Lower lobe of right lung (tissue), 2 donors: ENCODE results near the gene HAUS2. TPM values are rescaled to one million over a fixed set of nuclear protein-coding genes. Genes with fewer than 3 reads are reported as not detected.
"Not testable (repeated sequence)": the region's sequence is repeated elsewhere in the genome, so short reads cannot be mapped to it uniquely, and the experiment has no call there.

Experiments
- ATAC-seq, 2 donors: fragments of 200-7000 bp; cut with Tn5 transposase; one replicate each; pipeline ENCODE4 v1.9.1; 2020 to 2022; ENCODE audit warnings: mild to moderate bottlenecking in 2 of 2, moderate library complexity in 2 of 2
- DNase-seq: peaks from one replicate; pipeline ENCODE4 v3.0.0-alpha.2; 2020
- H3K27ac ChIP-seq: fragments of 200-600 bp; one replicate; pipeline ENCODE4 v1.8.0; 2022
- H3K27me3 ChIP-seq: fragments of 200-600 bp; one replicate; pipeline ENCODE4 v1.8.0; 2022; ENCODE audit warnings: low read depth
- H3K36me3 ChIP-seq: fragments of 200-600 bp; one replicate; pipeline ENCODE4 v1.8.0; 2022; ENCODE audit warnings: mild to moderate bottlenecking
- H3K4me1 ChIP-seq: fragments of 200-600 bp; one replicate; pipeline ENCODE4 v1.8.0; 2022
- H3K4me3 ChIP-seq: fragments of 200-600 bp; one replicate; pipeline ENCODE4 v1.8.0; 2022; ENCODE audit warnings: mild to moderate bottlenecking
- H3K9me3 ChIP-seq: fragments of 200-600 bp; one replicate; pipeline ENCODE4 v1.8.0; 2022
- CTCF ChIP-seq: fragments of 200-600 bp; IDR thresholded peaks from one replicate; pipeline ENCODE4 v1.8.0; 2022; ENCODE audit warnings: antibody characterized with exemption, mild to moderate bottlenecking
- intact Hi-C: fragments of 100-400 bp; cut with DNase I; formaldehyde crosslinking; loops from one replicate; pipeline ENCODE4 v1.11.0; 2022
- total RNA-seq: library from RNA; stranded (reverse); fragmentation: NEBNext Ultra II Directional; extraction: Animal tissue kit (Norgen Biotek cat#: 25700); gene quantifications from one replicate; pipeline ENCODE4 v1.2.1, GENCODE V29; 2021
- donor health status: DM: no; HTN: yes; CAD: no; lungs with severe emphysema.

Gene HAUS2
- total RNA-seq, 1 donor from 2014 or later: 21.4 TPM

DNA sequence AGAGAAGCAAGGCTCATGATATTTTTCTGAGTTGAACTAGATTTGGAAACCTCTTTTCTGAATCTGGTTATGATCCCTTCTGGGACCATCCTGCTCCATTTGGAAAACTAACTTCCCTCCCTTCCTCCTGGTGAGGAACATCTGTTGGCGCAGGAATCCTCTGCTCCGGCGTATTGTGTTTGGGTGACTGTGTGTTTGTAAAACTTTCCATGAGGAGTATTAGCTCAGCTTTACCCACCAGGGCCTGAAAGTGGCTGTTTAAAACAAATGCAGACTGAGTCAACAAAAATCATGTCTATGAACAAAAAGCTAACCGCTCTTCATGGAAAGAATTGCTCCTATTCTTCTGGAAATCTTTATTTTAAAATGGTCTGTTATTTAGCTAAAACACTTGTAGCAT lies 44.5 kb downstream of the HAUS2 start:
- H3K27ac ChIP-seq: peak overlapping the region; percentile 19
- no peaks in the 10 kb centered on the region for H3K27me3 ChIP-seq
- DNase-seq: no peak
- no peaks in the 10 kb centered on the region for H3K36me3 ChIP-seq
- TF ChIP-seq CTCF: no peak
- peaks cover 42% of the 10 kb centered on the region for H3K4me1 ChIP-seq
- no peak overlapping the region for H3K4me3 ChIP-seq
- intact Hi-C loops: no loop called here
- peak in 1 of 2 donors; percentile 34 for ATAC-seq
- H3K9me3 ChIP-seq: no peaks in the 10 kb centered on the region

DNA sequence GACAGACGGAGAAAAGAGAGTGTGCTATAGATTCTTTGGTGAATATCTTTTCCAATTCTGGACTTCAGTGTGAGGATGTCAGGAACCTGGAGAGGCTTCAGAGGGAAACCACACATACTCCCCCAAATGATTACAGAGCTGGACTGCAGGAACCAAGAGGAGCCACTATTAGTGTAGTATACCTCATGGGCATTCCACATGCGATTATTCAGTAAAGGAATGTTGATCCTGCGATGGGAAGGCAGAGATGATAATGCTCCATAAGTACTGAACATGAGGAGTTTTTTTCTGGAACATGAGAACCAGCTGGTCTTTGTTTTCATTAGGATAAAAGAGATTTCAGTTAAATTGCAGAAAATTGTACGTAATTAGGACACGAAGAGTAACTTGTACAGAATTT lies 45.5 kb downstream of the HAUS2 start:
- Histone ChIP-seq H3K36me3 (no peaks in the 10 kb centered on the region), H3K27ac (peak overlapping the region; percentile 19), H3K9me3 (no peaks in the 10 kb centered on the region), H3K4me1 (peaks cover 42% of the 10 kb centered on the region), H3K4me3 (no peak overlapping the region), H3K27me3 (no peaks in the 10 kb centered on the region)
- TF ChIP-seq CTCF: no peak
- ATAC-seq (no peak), DNase-seq (no peak)
- intact Hi-C loops: no loop called here

DNA sequence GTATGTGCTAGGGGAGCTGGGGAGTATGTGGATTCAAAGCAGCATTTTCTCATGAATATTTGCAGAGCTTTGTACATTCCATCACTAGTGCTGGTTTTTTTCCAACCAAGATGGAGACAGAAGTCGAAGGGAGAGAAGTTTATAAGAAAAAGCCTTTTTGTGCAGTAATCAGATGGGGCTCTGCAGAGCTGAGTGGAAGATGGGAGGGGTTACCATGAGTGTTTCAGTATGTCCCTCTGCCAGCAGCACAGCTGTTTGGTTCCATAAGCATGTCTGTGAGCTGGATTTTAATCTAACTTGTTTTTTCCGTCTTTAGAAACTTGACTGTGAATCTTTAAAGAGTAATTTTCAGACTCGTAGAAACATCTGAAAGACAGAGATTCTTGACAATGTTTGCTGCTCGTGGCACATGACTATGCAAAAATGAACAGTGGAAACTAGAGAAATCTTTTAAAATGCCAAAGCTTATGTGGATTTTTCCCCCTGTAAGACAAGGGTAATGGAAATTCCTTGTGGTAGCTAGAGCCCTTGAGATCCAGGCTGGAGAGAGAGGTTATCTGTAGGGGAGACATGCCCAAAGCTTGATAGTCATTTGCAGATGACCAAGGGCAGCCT lies 47.1 kb downstream of the HAUS2 start:
- Histone ChIP-seq H3K27ac (no peak overlapping the region), H3K27me3 (no peaks in the 10 kb centered on the region), H3K36me3 (no peaks in the 10 kb centered on the region), H3K9me3 (no peaks in the 10 kb centered on the region), H3K4me3 (no peak overlapping the region), H3K4me1 (peaks cover 42% of the 10 kb centered on the region)
- ATAC-seq (peak in 1 of 2 donors; percentile 38), DNase-seq (no peak)
- intact Hi-C loops: no loop called here
- TF ChIP-seq CTCF: no peak

GRCh38 chr15:42601316-42601715 lies 52.7 kb downstream of the HAUS2 start:
- DNase-seq, intact Hi-C loops, H3K27ac ChIP-seq, ATAC-seq, H3K9me3 ChIP-seq, H3K27me3 ChIP-seq, H3K4me3 ChIP-seq, H3K36me3 ChIP-seq: not testable (repeated sequence)
- H3K4me1 ChIP-seq: peaks cover 41% of the 10 kb centered on the region

GRCh38 chr15:42602501-42602900 lies 53.9 kb downstream of the HAUS2 start:
- DNase-seq (no peak), ATAC-seq (no peak)
- intact Hi-C loops: no loop called here
- Histone ChIP-seq H3K27me3 (no peaks in the 10 kb centered on the region), H3K36me3 (no peaks in the 10 kb centered on the region), H3K9me3 (no peaks in the 10 kb centered on the region), H3K4me3 (no peak overlapping the region), H3K4me1 (peaks cover 40% of the 10 kb centered on the region), H3K27ac (no peak overlapping the region)
- no peak for TF ChIP-seq CTCF

DNA sequence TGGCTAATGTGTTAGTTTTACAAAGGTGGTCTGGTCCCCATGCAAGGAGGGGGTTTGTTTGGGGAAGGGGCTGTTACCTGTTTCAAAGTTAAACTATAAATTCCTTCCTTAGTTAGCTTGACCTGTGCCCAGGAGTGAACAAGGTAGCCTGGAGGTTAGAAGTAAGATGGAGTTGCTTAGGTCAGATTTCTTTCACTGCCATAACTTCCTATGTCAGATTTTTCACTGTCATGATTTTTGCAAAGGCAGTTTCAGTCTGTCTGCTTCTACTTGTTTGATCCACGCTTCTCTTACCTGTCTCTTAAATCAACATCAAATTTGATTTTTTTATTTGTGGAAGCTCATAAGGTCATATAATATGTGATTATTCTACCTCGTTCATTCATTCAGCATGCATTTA lies 55.3 kb downstream of the HAUS2 start:
- Histone ChIP-seq H3K4me1 (peaks cover 54% of the 10 kb centered on the region), H3K27me3 (no peaks in the 10 kb centered on the region), H3K9me3 (no peaks in the 10 kb centered on the region), H3K27ac (no peak overlapping the region), H3K4me3 (no peak overlapping the region), H3K36me3 (no peaks in the 10 kb centered on the region)
- no peak for DNase-seq
- no peak for TF ChIP-seq CTCF
- ATAC-seq: no peak
- intact Hi-C loops: no loop called here
